Measurements from ENCODE around the gene CIDEB.
A peak's percentile ranks its signal among the peaks of the same experiment; 100 is the strongest.

CIDEB gene

DNA sequence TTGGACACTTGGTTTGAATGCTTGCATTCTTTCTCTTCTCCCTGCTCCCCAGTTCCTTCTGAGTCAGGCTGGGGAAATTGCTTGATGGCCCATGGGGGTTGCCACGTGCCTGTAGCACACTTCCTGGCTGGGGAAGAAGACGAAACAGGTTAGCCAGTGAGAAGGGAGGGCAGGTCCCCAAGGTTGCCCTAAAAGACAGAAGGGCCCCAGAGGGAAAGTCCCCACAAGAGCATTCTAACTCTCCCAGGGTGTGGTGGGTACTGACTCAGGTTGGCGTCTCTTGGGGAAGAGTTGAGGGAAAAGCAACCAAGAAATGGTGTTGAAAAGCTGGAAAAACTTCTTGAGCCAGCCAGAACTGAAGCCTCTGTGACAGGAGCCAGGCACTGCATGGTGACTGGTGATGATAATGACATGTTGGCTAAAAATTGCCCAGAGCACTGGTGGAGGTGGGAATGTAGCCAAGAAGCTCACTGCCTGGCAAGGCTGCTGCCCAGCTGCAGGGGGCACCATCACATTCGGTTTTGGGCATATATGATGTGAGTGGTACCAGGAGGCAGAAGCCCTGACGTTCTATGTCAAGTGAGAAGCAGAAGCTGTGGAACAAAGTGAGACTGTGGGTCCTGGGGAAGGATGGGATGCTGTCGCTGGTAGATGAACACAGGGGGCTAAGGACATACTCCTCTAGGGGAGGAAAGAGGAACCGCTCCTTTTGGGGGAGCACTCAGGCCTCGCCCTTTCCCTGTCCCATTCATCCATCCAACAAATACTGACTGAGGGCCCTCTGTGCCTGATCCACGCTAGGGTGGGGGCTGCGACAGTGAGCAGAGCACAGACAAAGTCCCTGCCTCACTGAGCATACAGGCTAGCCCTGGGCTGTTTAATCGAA, 28.2 kb downstream of the CIDEB start:
- Mint-ChIP-seq H3K4me1 (peaks cover 47% of the 10 kb centered on the region), H3K27ac (peak overlapping the region; percentile 76), H3K4me3 (peak overlapping the region; percentile 58), H3K36me3 (ENCODE audit: low read depth) (peaks cover 6% of the 10 kb centered on the region), H3K27me3 (no peaks in the 10 kb centered on the region), H3K9me3 (peaks cover 5% of the 10 kb centered on the region)
- DNase-seq (peak; percentile 68), ATAC-seq (peak; percentile 97)

DNA sequence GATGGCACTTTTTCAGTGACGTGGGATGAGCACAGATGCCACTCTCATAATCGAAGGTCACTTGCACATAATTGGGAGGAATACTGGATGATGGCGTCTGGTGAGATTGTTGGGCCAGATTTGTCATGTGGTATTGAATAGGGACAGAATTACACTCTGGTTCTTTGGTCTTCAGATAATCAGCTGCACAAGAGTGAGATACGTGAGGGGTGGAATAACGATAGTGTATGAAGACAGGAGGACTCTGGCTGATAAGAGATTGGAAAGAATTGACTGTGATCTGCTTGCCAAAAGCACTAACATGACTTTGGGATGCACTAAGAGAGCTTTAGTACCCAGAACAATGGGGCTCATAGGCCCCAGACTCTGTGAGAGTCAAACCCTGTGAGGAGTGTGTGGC, 29.4 kb downstream of the CIDEB start:
- peak overlapping the region; percentile 76 for H3K27ac Mint-ChIP-seq
- no peak for DNase-seq
- no peak for ATAC-seq
- peak overlapping the region; percentile 24 for H3K4me3 Mint-ChIP-seq
- peaks cover 5% of the 10 kb centered on the region for H3K9me3 Mint-ChIP-seq
- H3K4me1 Mint-ChIP-seq, result peaks cover 57% of the 10 kb centered on the region
- no peaks in the 10 kb centered on the region for H3K27me3 Mint-ChIP-seq
- peaks cover 6% of the 10 kb centered on the region for H3K36me3 Mint-ChIP-seq (ENCODE audit: low read depth)

DNA sequence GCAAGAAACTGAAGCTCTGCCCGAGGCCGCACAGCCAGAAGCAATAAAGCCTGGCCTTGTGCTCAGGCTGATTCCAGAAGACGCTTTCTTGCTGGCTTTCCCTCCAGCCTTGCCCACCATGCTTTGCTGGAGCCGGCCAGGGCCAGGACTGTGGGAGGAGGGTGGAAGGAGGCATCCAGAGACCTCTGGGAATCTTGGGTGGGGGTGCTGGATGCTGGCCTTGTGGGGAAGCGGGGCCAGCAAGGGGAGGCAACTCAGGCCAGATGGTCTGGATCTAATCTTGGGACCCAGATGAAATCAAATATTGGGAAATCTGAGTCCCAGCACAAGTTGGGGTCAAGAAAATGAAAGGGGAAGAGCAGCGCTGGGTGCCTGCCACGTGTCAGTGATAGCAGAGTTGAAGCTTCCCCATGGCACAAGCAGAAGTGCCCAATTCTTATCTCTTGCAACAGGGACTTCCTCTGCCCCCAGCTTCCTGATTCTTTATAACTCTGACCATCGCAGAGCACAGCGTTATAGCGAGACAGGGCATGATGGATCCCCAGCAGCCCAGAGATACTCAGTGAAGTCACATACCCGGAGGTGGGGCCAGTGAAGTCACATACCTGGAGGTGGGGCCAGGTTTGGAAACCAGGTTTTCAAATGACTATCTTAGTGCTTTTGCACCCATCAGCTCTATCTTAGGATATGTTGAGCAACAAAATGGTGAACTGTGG, 30.0 kb downstream of the CIDEB start:
- Mint-ChIP-seq H3K27me3 (no peaks in the 10 kb centered on the region), H3K4me1 (peaks cover 64% of the 10 kb centered on the region), H3K9me3 (peaks cover 5% of the 10 kb centered on the region), H3K36me3 (ENCODE audit: low read depth) (peaks cover 6% of the 10 kb centered on the region), H3K4me3 (no peak overlapping the region), H3K27ac (peak overlapping the region; percentile 76)
- no peak for ATAC-seq
- peak; percentile 23 for DNase-seq

DNA sequence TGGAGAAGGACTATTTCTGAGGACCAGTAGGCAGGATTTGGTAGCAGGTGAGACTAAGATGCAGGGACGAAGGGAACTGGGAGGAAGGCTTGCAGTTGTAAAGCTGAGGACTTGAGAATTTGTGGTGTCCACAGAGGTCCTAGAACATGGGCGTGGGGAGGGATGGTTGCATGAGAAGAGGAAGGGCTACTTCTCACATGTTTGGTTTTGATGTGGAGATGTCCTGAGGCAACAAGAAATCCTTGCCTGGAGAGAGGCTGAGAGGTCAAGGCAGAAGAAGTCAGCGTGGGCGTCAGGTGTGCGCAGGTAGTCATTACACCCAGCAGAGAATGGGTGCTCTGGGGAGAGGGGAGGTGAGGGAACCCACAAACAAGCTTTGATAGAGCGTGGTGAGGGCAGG, 30.7 kb downstream of the CIDEB start:
- Mint-ChIP-seq H3K36me3 (ENCODE audit: low read depth) (peaks cover 6% of the 10 kb centered on the region), H3K4me1 (peaks cover 70% of the 10 kb centered on the region), H3K27me3 (no peaks in the 10 kb centered on the region), H3K9me3 (peaks cover 5% of the 10 kb centered on the region), H3K4me3 (no peak overlapping the region), H3K27ac (peak overlapping the region; percentile 19)
- no peak for ATAC-seq
- no peak for DNase-seq

DNA sequence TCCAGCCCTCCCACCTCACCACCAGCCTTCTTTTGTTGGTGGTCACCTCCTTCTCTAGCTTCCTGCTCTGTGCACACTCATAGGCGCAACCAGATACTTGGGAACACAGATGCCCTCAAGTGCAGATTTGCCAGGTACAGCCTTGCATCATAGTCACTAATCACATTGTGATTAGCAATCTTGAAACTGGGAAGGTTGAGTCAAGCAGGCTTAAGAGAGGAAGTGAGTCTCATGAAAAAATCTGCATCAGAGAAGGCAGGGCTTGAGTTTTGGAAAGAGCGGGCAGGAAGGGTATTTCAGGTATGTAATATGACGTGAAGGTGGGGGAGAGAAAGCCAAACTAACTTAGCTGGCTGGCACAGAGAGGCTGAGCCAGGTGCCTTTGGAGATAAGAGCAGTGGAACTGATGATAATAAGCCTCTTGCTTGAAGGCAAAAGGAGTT, 33.7 kb downstream of the CIDEB start:
- Mint-ChIP-seq H3K36me3 (ENCODE audit: low read depth) (peaks cover 6% of the 10 kb centered on the region), H3K4me1 (peaks cover 70% of the 10 kb centered on the region), H3K4me3 (peak overlapping the region; percentile 41), H3K27ac (peak overlapping the region; percentile 82), H3K27me3 (no peaks in the 10 kb centered on the region), H3K9me3 (peaks cover 5% of the 10 kb centered on the region)
- DNase-seq, result peak; percentile 45
- ATAC-seq, result peak; percentile 67

DNA sequence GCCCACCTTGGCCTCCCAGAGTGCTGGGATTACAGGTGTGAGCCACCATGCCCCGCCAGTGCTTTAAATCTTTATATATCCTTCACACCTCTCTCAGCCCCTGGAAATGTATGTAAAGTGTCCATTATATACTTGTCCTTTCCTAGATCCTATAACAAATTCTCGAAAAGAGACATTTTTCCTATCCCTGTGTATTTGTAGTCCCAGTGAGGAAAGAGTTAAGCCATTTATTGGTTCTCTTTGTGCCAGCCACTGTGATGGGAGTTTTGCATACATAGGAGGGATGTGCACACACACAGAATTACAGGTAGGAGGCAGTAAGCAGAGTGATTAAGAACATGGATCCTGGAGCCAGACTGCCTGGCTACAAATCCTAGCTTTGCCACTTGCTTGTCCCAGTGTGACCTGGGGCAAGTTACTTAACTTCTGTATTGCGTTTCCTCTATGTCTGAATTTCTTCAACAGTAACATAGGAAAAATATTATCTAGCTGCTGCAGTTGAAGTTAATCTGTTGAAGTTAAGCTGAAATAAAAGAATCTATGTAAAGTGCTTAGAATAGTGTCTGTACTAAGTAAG, 34.3 kb downstream of the CIDEB start:
- Mint-ChIP-seq H3K4me3 (no peak overlapping the region), H3K36me3 (ENCODE audit: low read depth) (peaks cover 4% of the 10 kb centered on the region), H3K27ac (peak overlapping the region; percentile 82), H3K9me3 (peaks cover 3% of the 10 kb centered on the region), H3K4me1 (peaks cover 64% of the 10 kb centered on the region), H3K27me3 (no peaks in the 10 kb centered on the region)
- DNase-seq (no peak), ATAC-seq (no peak)

DNA sequence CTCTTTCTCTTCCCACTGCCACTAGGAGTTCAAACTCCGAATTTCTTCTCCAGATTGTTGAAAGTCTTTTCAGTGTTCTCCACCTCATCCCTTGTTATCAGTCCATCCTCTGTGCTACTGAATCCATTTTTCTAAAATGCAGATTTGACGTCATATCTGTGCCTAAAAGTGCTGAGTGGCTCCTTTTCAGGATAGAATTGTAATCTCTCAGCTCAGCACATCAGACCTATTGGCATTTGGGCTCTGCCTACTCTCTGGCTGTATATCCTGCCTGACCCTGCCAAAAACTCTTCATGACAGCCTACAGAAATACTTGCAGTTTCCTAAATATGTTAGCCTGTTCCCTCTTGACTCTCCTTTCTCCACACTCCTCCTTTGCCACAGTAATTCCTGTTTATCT, 35.3 kb downstream of the CIDEB start:
- H3K36me3 Mint-ChIP-seq (ENCODE audit: low read depth), result peaks cover under 1% of the 10 kb centered on the region
- no peaks in the 10 kb centered on the region for H3K9me3 Mint-ChIP-seq
- ATAC-seq (no peak), DNase-seq (no peak)
- H3K4me3 Mint-ChIP-seq, result peak overlapping the region; percentile 87
- peaks cover 53% of the 10 kb centered on the region for H3K4me1 Mint-ChIP-seq
- H3K27me3 Mint-ChIP-seq, result no peaks in the 10 kb centered on the region
- H3K27ac Mint-ChIP-seq, result peak overlapping the region; percentile 95

DNA sequence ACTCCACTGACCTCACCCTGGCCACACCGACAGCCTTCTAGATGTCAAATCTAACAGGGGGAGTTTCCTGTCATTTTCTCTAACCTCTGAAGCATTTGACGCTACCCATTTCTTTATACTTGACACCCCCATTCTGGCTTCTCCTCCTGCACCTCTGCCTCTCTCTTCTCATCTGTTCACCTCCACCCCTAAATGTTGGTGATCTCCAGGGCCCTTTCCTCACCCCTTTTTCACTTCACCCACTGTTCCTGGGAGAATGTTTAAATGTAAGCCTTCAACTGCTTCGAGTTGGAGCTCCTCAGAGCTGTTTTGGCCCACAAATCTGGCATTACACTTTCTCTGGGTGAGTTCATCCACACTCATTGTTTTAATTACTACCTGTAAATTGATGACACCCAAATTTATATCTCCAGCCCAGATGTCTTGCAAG, 35.9 kb downstream of the CIDEB start:
- no peaks in the 10 kb centered on the region for H3K9me3 Mint-ChIP-seq
- peaks cover 48% of the 10 kb centered on the region for H3K4me1 Mint-ChIP-seq

DNA sequence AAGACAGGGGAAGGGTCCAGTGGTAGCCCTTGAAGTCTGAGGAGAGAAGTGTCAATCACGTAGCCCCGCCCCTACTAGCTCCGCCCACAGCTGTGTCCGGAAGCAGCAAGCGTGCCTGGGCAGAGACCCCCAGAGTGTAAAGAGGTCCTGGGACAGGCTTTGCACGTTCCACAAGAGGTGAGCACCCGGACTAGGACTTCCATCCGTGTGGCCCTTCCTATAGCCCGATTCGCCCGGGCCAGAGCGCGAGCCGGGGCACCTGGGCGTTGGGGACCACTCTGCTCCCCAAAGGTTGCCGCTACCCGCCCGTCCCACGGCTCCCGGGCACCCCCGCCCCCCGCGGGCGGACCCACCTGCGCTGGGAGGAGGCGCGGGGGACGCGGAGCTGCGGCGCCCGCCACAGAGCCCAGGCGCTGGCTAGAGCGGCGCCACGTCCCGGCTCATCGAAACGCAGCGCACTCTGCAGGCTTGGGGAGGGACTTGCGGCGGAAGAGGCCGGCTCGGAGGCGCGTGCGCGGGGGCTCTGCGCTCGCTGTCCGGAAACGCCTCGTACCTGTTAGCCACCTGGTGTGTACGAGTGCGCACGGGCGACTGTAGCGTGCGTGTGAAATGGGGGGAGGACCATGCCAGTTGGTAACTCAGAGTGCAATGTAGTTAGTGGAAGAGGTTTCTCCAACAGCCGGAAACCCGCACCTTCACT, 36.5 kb downstream of the CIDEB start, which contains the start of gene RABGGTA:
Gene RABGGTA, minus strand, starts transcription at position 464 of the 700 bp plus-strand sequence. CDS start 482 bp downstream, outside the sequence.
- H3K9me3 Mint-ChIP-seq, result no peaks in the 10 kb centered on the region
- H3K27ac Mint-ChIP-seq, result peak within 1 kb of the TSS; percentile 95
- DNase-seq (peak; percentile 89), ATAC-seq (peak; percentile 88)
- peaks cover 12% of the 10 kb centered on the region for H3K36me3 Mint-ChIP-seq (ENCODE audit: low read depth)
- H3K4me1 Mint-ChIP-seq, result peaks cover 45% of the 10 kb centered on the region
- H3K27me3 Mint-ChIP-seq, result no peaks in the 10 kb centered on the region
- H3K4me3 Mint-ChIP-seq, result peak within 1 kb of the TSS; percentile 87

More for the DNA sequence above, 35.9 kb downstream of the CIDEB start:
- no peak for DNase-seq
- H3K27ac Mint-ChIP-seq, result peak overlapping the region; percentile 95
- H3K36me3 Mint-ChIP-seq (ENCODE audit: low read depth), result peaks cover 6% of the 10 kb centered on the region
- no peak for ATAC-seq
- no peaks in the 10 kb centered on the region for H3K27me3 Mint-ChIP-seq
- H3K4me3 Mint-ChIP-seq, result peak overlapping the region; percentile 87

DNA sequence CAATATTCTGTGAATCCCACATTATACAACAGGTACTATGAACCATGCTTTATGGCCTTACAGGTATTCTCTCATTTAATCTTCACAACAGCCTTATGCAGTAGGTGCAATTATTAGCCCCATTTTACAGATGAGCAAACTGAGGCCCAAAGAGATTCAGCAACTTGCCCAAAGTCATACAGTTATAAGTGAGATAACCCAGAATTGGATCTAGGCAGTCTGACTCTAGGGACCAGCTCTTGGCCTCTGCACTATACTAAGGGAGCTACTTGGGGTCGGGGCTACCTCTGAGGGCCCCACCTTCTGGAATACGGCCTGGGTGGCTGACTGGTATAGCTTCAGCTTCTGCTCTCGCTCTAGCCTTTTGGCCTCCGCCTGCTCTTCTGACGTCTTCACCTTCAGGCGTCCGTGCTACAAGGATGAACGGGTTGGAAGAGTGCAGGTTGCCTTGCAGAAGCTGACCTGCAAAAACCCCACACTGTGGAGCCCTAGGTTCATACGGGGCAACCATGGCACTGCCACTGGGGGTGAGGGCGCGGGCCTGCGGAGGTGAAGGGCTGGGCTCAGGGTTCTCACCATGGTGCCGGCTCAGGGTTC, 37.1 kb downstream of the CIDEB start:
- no peak for ATAC-seq
- DNase-seq, result no peak
- Mint-ChIP-seq H3K4me1 (peaks cover 45% of the 10 kb centered on the region), H3K27ac (peak overlapping the region; percentile 91), H3K27me3 (no peaks in the 10 kb centered on the region), H3K36me3 (ENCODE audit: low read depth) (peaks cover 14% of the 10 kb centered on the region), H3K4me3 (peak overlapping the region; percentile 87), H3K9me3 (no peaks in the 10 kb centered on the region)

DNA sequence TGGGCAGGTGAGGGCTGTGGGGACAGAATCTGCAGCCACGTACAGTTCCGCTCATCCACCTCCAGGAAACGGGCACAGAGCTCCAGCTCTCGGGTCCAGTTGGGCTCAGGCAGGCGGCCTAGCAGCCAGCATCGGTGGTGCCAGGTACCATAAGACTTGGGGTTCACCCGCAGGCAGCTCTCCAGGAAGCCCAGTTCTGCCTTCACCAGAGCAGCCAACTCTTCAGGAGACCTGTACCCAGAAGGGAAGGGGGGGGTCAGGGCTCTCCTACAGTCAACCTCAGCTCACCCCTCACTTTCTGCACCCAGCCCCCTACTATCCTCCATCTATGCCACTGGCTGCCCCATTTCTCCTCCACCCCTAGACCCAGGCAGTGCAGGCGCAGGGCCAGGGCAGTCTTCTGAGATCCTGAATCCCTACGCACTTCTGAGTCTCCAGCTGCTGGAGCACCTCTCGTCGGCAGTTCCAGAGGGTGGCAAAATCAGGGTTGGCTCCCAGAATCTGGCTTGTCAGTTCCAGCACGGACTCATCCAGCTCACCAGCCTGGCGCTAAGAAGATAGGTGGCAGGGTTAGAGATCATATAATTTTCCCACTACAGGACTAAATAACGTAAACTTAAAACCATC, 37.8 kb downstream of the CIDEB start:
- peaks cover 14% of the 10 kb centered on the region for H3K36me3 Mint-ChIP-seq (ENCODE audit: low read depth)
- H3K9me3 Mint-ChIP-seq, result no peaks in the 10 kb centered on the region
- DNase-seq (no peak), ATAC-seq (no peak)
- H3K27me3 Mint-ChIP-seq, result no peaks in the 10 kb centered on the region
- H3K27ac Mint-ChIP-seq, result no peak overlapping the region
- H3K4me1 Mint-ChIP-seq, result peaks cover 40% of the 10 kb centered on the region
- peak overlapping the region; percentile 87 for H3K4me3 Mint-ChIP-seq

DNA sequence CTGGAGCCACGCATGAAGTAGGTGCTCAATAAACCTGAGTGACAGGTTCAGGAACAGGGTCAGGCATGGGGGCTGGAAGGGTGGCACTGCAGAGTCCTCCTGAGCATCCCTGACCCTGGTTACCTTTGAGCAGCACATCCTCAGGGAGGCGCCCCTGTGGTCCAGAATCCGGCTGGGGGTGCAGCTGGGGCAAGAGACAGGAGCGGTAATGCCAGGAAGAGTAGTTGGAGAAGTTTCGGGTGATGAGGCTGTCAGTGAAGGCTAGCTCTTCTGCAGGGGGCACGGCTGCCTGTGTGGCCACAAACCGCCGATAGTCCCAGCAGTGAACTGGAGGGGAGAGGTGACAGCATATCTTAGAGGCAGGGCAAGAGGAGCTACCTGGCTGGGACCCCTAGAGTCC, 38.4 kb downstream of the CIDEB start:
- ATAC-seq (no peak), DNase-seq (no peak)
- no peak overlapping the region for H3K4me3 Mint-ChIP-seq
- no peak overlapping the region for H3K27ac Mint-ChIP-seq
- H3K27me3 Mint-ChIP-seq, result no peaks in the 10 kb centered on the region
- peaks cover 16% of the 10 kb centered on the region for H3K36me3 Mint-ChIP-seq (ENCODE audit: low read depth)
- no peaks in the 10 kb centered on the region for H3K9me3 Mint-ChIP-seq
- H3K4me1 Mint-ChIP-seq, result peaks cover 38% of the 10 kb centered on the region

DNA sequence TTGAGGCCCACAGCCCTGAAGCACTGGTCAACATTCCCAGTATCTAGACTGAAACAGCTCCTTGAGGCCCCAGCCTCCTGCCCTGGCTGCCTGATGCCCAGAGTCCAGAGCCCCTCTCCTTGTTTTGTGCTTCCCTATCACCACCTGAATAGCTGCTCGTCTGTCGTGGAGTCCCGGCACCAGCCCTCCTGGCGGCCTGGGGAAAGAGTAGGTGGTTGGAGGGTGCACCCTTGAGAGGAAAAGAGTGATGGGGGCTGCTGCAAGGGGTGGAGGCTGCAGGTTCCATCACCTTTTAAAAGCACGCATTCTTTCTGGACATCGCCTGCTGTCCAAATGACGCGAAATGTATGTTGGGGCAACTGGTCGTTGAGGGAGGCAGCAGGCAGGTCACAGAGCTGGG, 39.6 kb downstream of the CIDEB start:
- DNase-seq (no peak), ATAC-seq (no peak)
- no peaks in the 10 kb centered on the region for H3K27me3 Mint-ChIP-seq
- peaks cover 26% of the 10 kb centered on the region for H3K4me1 Mint-ChIP-seq
- H3K27ac Mint-ChIP-seq, result no peak overlapping the region
- H3K9me3 Mint-ChIP-seq, result no peaks in the 10 kb centered on the region
- H3K36me3 Mint-ChIP-seq (ENCODE audit: low read depth), result peaks cover 16% of the 10 kb centered on the region
- no peak overlapping the region for H3K4me3 Mint-ChIP-seq
